IMR-90 (cell line): ENCODE measurements around the gene NPM1. TPM values are rescaled to one million over a fixed set of nuclear protein-coding genes. Genes with fewer than 3 reads are reported as not detected.
"Not testable (repeated sequence)": the region's sequence is repeated elsewhere in the genome, so short reads cannot be mapped to it uniquely, and the experiment has no call there.

ENCODE experiments used
- ATAC-seq: fragments of 200-7000 bp; cut with Tn5 transposase; 2 replicates; pipeline ENCODE4 v1.9.1; 2020; ENCODE audit warnings: low read depth, mild to moderate bottlenecking, moderate library complexity
- BruUV-seq: library from RNA; stranded (reverse); fragments of 400-500 nt; replicated peaks from 2 replicates; lab custom pipeline; 2021; lab: Mats Ljungman, UMichigan
- CTCF ChIA-PET: fragments of 300-600 bp; formaldehyde crosslinking; extraction: SDS; loops from one replicate; lab custom pipeline; 2021; ENCODE audit warnings: antibody characterized with exemption; lab: Yijun Ruan, JAX
- POLR2A ChIA-PET: fragments of 300-600 bp; sonication (Branson Sonifier 250); formaldehyde crosslinking; loops from one replicate; lab custom pipeline; 2022; ENCODE audit warnings: antibody characterized with exemption; ENCODE audit not compliant: unreplicated experiment; lab: Charles Lee
- DNase-seq: peaks from one replicate; pipeline ENCODE4 v3.0.0; 2013
- H2AFZ ChIP-seq: replicated peaks from 2 replicates; pipeline ENCODE3; 2013; ENCODE audit warnings: low read length, mild to moderate bottlenecking; ENCODE audit not compliant: poor library complexity
- H2AK5ac ChIP-seq: 2 replicates; pipeline ENCODE4 v1.6.1; 2013; ENCODE audit warnings: low read depth, low read length, inconsistent platforms
- H2AK9ac ChIP-seq: replicated peaks from 2 replicates; pipeline ENCODE3; 2013; ENCODE audit warnings: mild to moderate bottlenecking, low read depth, low read length, moderate library complexity; ENCODE audit not compliant: poor library complexity
- H2BK120ac ChIP-seq: 2 replicates; pipeline ENCODE4 v1.6.1; 2013; ENCODE audit warnings: low read depth, low read length, inconsistent platforms
- H2BK15ac ChIP-seq: 3 replicates; pipeline ENCODE4 v1.6.1; 2013; ENCODE audit warnings: low read depth, low read length, inconsistent platforms
- H2BK20ac ChIP-seq: 2 replicates; pipeline ENCODE4 v1.6.1; 2013; ENCODE audit warnings: low read depth, mild to moderate bottlenecking, inconsistent platforms, low read length, moderate library complexity
- H2BK5ac ChIP-seq: 2 replicates; pipeline ENCODE4 v1.6.1; 2013; ENCODE audit warnings: mild to moderate bottlenecking, low read depth, low read length, inconsistent platforms; ENCODE audit not compliant: poor library complexity, severe bottlenecking
- H3K14ac ChIP-seq: replicated peaks from 2 replicates; pipeline ENCODE4 v1.6.1; 2013; ENCODE audit warnings: low read depth, low read length, inconsistent platforms
- H3K18ac ChIP-seq: 2 replicates; pipeline ENCODE4 v1.6.1; 2013; ENCODE audit warnings: low read depth, low read length, control low read depth
- H3K23ac ChIP-seq: 2 replicates; pipeline ENCODE4 v1.6.1; 2013; ENCODE audit warnings: low read depth, low read length, inconsistent platforms
- H3K27ac ChIP-seq: 2 replicates; pipeline ENCODE4 v1.5.1; 2013; ENCODE audit warnings: mild to moderate bottlenecking, control low read depth, low read length; ENCODE audit not compliant: insufficient read depth
- H3K27me3 ChIP-seq: 2 replicates; pipeline ENCODE4 v1.6.1; 2013; ENCODE audit warnings: low read length; ENCODE audit not compliant: control insufficient read depth, insufficient read depth
- H3K36me3 ChIP-seq: 2 replicates; pipeline ENCODE4 v1.6.1; 2013; ENCODE audit warnings: low read length, mixed read lengths; ENCODE audit not compliant: control insufficient read depth, insufficient read depth
- H3K4ac ChIP-seq: 2 replicates; pipeline ENCODE4 v1.6.1; 2013; ENCODE audit warnings: low read depth, low read length, inconsistent platforms
- H3K4me1 ChIP-seq: 2 replicates; pipeline ENCODE4 v1.6.1; 2013; ENCODE audit warnings: low read length, mixed read lengths; ENCODE audit not compliant: control insufficient read depth, insufficient read depth
- H3K4me2 ChIP-seq: 2 replicates; pipeline ENCODE4 v1.6.1; 2013; ENCODE audit warnings: low read depth, mild to moderate bottlenecking, control low read depth, low read length, moderate library complexity
- H3K4me3 ChIP-seq: 2 replicates; pipeline ENCODE4 v1.5.1; 2013; ENCODE audit warnings: low read depth, mild to moderate bottlenecking, control low read depth, low read length, moderate library complexity; ENCODE audit not compliant: insufficient read depth
- H3K56ac ChIP-seq: 2 replicates; pipeline ENCODE4 v1.6.1; 2013; ENCODE audit warnings: low read length, inconsistent platforms; ENCODE audit not compliant: insufficient read depth; ENCODE audit errors: extremely low read depth
- H3K79me1 ChIP-seq, 2 experiments: 2 replicates each; pipeline ENCODE4 v1.6.1; 2013; ENCODE audit warnings: low read length in 2 of 2, inconsistent platforms in 1 of 2, low read depth in 1 of 2
- H3K9ac ChIP-seq: 2 replicates; pipeline ENCODE4 v1.6.1; 2013; ENCODE audit warnings: low read depth, low read length, control low read depth
- H3K9me1 ChIP-seq: 2 replicates; pipeline ENCODE4 v1.6.1; 2013; ENCODE audit warnings: low read length, inconsistent platforms; ENCODE audit not compliant: insufficient read depth
- H3K9me3 ChIP-seq: 2 replicates; pipeline ENCODE4 v1.6.1; 2013; ENCODE audit warnings: low read length; ENCODE audit not compliant: control insufficient read depth, insufficient read depth
- H4K20me1 ChIP-seq: 2 replicates; pipeline ENCODE4 v1.6.1; 2013; ENCODE audit warnings: low read length, inconsistent platforms; ENCODE audit not compliant: insufficient read depth
- H4K5ac ChIP-seq: 2 replicates; pipeline ENCODE4 v1.6.1; 2013; ENCODE audit warnings: mild to moderate bottlenecking, low read depth, low read length, control low read depth
- H4K8ac ChIP-seq, 2 experiments: 2 replicates each; pipeline ENCODE4 v1.6.1; 2013; ENCODE audit warnings: low read depth in 2 of 2, low read length in 2 of 2, control low read depth in 1 of 2, inconsistent platforms in 1 of 2
- H4K91ac ChIP-seq: 2 replicates; pipeline ENCODE4 v1.6.1; 2013; ENCODE audit warnings: low read depth, low read length, inconsistent platforms; ENCODE audit not compliant: insufficient read depth
- FOS ChIP-seq: fragments of 150-350 bp; IDR thresholded peaks from 2 replicates; pipeline ENCODE4 v1.6.1; 2016; ENCODE audit warnings: low read depth, low read length
- POLR2A ChIP-seq: IDR thresholded peaks from 2 replicates; pipeline ENCODE4 v1.6.1; 2012; ENCODE audit warnings: mild to moderate bottlenecking, low read depth, low read length
- RAD21 ChIP-seq: IDR thresholded peaks from 2 replicates; pipeline ENCODE4 v1.6.1; 2012; ENCODE audit warnings: low read length, improper control_type of control experiment
- USF2 ChIP-seq: fragments of 150-350 bp; IDR thresholded peaks from 2 replicates; pipeline ENCODE4 v1.6.1; 2017; ENCODE audit warnings: mild to moderate bottlenecking, antibody characterized with exemption, low read length, low read depth
- WGBS, 2 experiments: methylation state at CpG; one replicate each; pipeline versions ENCODE4 v1.1.5 to v1.1.7; 2013; ENCODE audit warnings: missing lambda C conversion rate in 2 of 2; ENCODE audit not compliant: insufficient read length in 1 of 2; ENCODE audit errors: extremely low coverage in 2 of 2; 5-methylcytosine and 5-hydroxymethylcytosine counted together
- dilution Hi-C: fragments of 300-500 bp; cut with HindIII; formaldehyde crosslinking; loops from one replicate; pipeline ENCODE4 v1.14.3; 2018; ENCODE audit warnings: low sequenced_read_pairs; ENCODE audit not compliant: unreplicated experiment
- in situ Hi-C: fragments of 300-500 bp; cut with MboI; formaldehyde crosslinking; loops from 3 replicates; pipeline ENCODE4 v1.14.3; 2019; ENCODE audit warnings: low sequenced_read_pairs, inconsistent platforms, mixed read lengths
- intact Hi-C: fragments of 100-400 bp; cut with micrococcal nuclease; formaldehyde crosslinking; loops from 2 replicates; pipeline ENCODE4 v1.10.0; 2022
- polyA plus RNA-seq, 3 experiments: library from polyadenylated mRNA; depleted of rRNA; stranded (reverse); fragments of >200 nt; gene quantifications; 2 replicates each; pipeline ENCODE4 v1.2.3, GENCODE V29; 2012; ENCODE audit warnings: low replicate concordance in 1 of 3
- total RNA-seq: library from RNA; depleted of rRNA; stranded (reverse); fragments of >200 nt; gene quantifications from 2 replicates; pipeline ENCODE4 v1.2.3, GENCODE V29; 2012

The NPM1 gene
- total and polyA plus RNA-seq, 2 of the 4 experiments (the other 2 are of a cell fraction): 856 to 929 TPM

GRCh38 chr5:171369898-171370297, 17.8 kb upstream of the NPM1 start:
- H2AFZ ChIP-seq: no peak overlapping the region
- H3K36me3 ChIP-seq: no peaks in the 10 kb centered on the region
- H4K20me1 ChIP-seq: no peaks in the 10 kb centered on the region
- no CpG with 5 or more reads among the region's 4 CpGs for WGBS, 2 experiments
- in situ Hi-C loops (no loop called here), dilution Hi-C loops (no loop called here), intact Hi-C loops (no loop called here)
- H3K56ac ChIP-seq: no peak overlapping the region
- no peak overlapping the region for H3K18ac ChIP-seq
- H2BK15ac ChIP-seq: no peak overlapping the region
- ChIA-PET POLR2A (no interaction called here), CTCF (interaction anchor here (0.8 kb wide), 1 partner anchor 163 kb away, joined by 3 read pairs; no protein-coding TSS in a partner anchor)
- H2BK20ac ChIP-seq: no peak overlapping the region
- H3K4me3 ChIP-seq: no peak overlapping the region
- ATAC-seq (no peak), DNase-seq (no peak)
- no peak overlapping the region for H3K4ac ChIP-seq
- H3K9ac ChIP-seq: no peak overlapping the region
- H3K4me1 ChIP-seq: no peaks in the 10 kb centered on the region
- no peak overlapping the region for H2BK120ac ChIP-seq
- no TSS peak for BruUV-seq
- H3K27ac ChIP-seq: no peak overlapping the region
- H3K9me3 ChIP-seq: no peaks in the 10 kb centered on the region
- H3K14ac ChIP-seq: no peak overlapping the region
- no peak overlapping the region for H4K8ac ChIP-seq
- no peak for TF ChIP-seq RAD21
- TF ChIP-seq USF2: no peak
- no peak for TF ChIP-seq FOS
- TF ChIP-seq POLR2A: no peak
- H3K9me1 ChIP-seq: no peaks in the 10 kb centered on the region
- no peak overlapping the region for H4K5ac ChIP-seq
- no peak overlapping the region for H2BK5ac ChIP-seq
- no peak overlapping the region for H2AK5ac ChIP-seq
- H3K27me3 ChIP-seq: peaks cover 2% of the 10 kb centered on the region
- no peak overlapping the region for H2AK9ac ChIP-seq
- H3K23ac ChIP-seq: no peak overlapping the region
- H3K4me2 ChIP-seq: no peak overlapping the region
- H3K79me1 ChIP-seq: no peaks in the 10 kb centered on the region
- H4K91ac ChIP-seq: no peak overlapping the region

- H4K8ac ChIP-seq, H2AK9ac ChIP-seq, H4K5ac ChIP-seq, H3K18ac ChIP-seq, H2AFZ ChIP-seq, H2BK120ac ChIP-seq, H3K14ac ChIP-seq, H3K27ac ChIP-seq, H3K9me3 ChIP-seq, ATAC-seq, H4K91ac ChIP-seq, H3K4me2 ChIP-seq, H3K27me3 ChIP-seq, H3K9me1 ChIP-seq, H2AK5ac ChIP-seq, H3K9ac ChIP-seq, H4K20me1 ChIP-seq, H3K79me1 ChIP-seq, H3K36me3 ChIP-seq, H3K4me1 ChIP-seq, H2BK5ac ChIP-seq, H3K23ac ChIP-seq, dilution Hi-C loops, H3K56ac ChIP-seq, H2BK20ac ChIP-seq, H3K4ac ChIP-seq, intact Hi-C loops, in situ Hi-C loops, POLR2A ChIA-PET, BruUV-seq, DNase-seq, H2BK15ac ChIP-seq, H3K4me3 ChIP-seq: not testable (repeated sequence)
- WGBS, 2 experiments: 40% methylated on average over 1 of the region's 10 CpGs; no CpG with 5 or more reads in 1 of the 2 experiments
- CTCF ChIA-PET: interaction anchor here (0.8 kb wide), 1 partner anchor 164 kb away, joined by 3 read pairs; no protein-coding TSS in a partner anchor
Measured at GRCh38 chr5:171370881-171371280, 16.8 kb upstream of the NPM1 start.
